Activated T-cell treated with anti-CD3 and anti-CD28 coated beads, Interleukin-2, amount 50 U/mL, for 72 hours (primary cell): ENCODE data around the gene MMP24. TPM values are rescaled to one million over a fixed set of nuclear protein-coding genes. Genes with fewer than 3 reads are reported as not detected.

Source experiments
- ATAC-seq, 2 donors: fragments of 150-1000 bp; cut with Tn5 transposase; replicated peaks in 1 of 2; 2 replicates each; pipeline ENCODE4 v1.10.0; 2021; ENCODE audit warnings: moderate library complexity in 2 of 2, mild to moderate bottlenecking in 1 of 2
- DNase-seq, 2 donors: peaks; one replicate each; pipeline ENCODE4 v3.0.0; 2021 to 2022; ENCODE audit warnings: mixed read lengths in 1 of 2
- H3K27ac Mint-ChIP-seq: one replicate; pipeline ENCODE4 v1.8.0; 2022; ENCODE audit warnings: mild to moderate bottlenecking, moderate library complexity, mixed read lengths
- H3K27me3 Mint-ChIP-seq: one replicate; pipeline ENCODE4 v1.8.0; 2022; ENCODE audit warnings: low read depth, mixed read lengths
- H3K36me3 Mint-ChIP-seq, 2 donors: one replicate each; pipeline ENCODE4 v1.8.0; 2022; ENCODE audit warnings: mixed read lengths in 2 of 2, mild to moderate bottlenecking in 1 of 2; ENCODE audit not compliant: insufficient read depth in 2 of 2
- H3K4me1 Mint-ChIP-seq: one replicate; pipeline ENCODE4 v1.8.0; 2022; ENCODE audit warnings: low read depth, mixed read lengths
- H3K4me3 Mint-ChIP-seq, 2 donors: one replicate each; pipeline ENCODE4 v1.8.0; 2022; ENCODE audit warnings: mild to moderate bottlenecking in 2 of 2, mixed read lengths in 2 of 2, moderate library complexity in 2 of 2
- H3K9me3 Mint-ChIP-seq, 2 donors: one replicate each; pipeline ENCODE4 v1.8.0; 2022; ENCODE audit warnings: mixed read lengths in 2 of 2
- total RNA-seq, 2 donors: library from RNA; stranded (reverse); gene quantifications; one replicate each; pipeline ENCODE4 v1.2.3, GENCODE V29; 2022

The MMP24 gene
- total RNA-seq, 2 donors from 2014 or later: not detected

- Mint-ChIP-seq H3K36me3 (peaks cover 0 to 2% of the 10 kb centered on the region in 2 donors), H3K27ac (no peak overlapping the region), H3K27me3 (peaks cover 19% of the 10 kb centered on the region), H3K4me3 (no peak overlapping the region), H3K4me1 (no peaks in the 10 kb centered on the region), H3K9me3 (no peaks in the 10 kb centered on the region)
- ATAC-seq (no peak), DNase-seq (no peak)
Observed at GRCh38 chr20:35232575-35232974, 6.1 kb downstream of the MMP24 start.

GRCh38 chr20:35235881-35236280 lies 9.4 kb downstream of the MMP24 start:
- DNase-seq (no peak), ATAC-seq (no peak)
- Mint-ChIP-seq H3K27ac (no peak overlapping the region), H3K9me3 (no peaks in the 10 kb centered on the region), H3K4me1 (no peaks in the 10 kb centered on the region), H3K36me3 (peaks cover 0 to 2% of the 10 kb centered on the region in 2 donors), H3K27me3 (no peaks in the 10 kb centered on the region), H3K4me3 (no peak overlapping the region)

- no peaks in the 10 kb centered on the region for H3K4me1 Mint-ChIP-seq
- DNase-seq: no peak
- no peaks in the 10 kb centered on the region for H3K9me3 Mint-ChIP-seq
- H3K27me3 Mint-ChIP-seq: no peaks in the 10 kb centered on the region
- H3K27ac Mint-ChIP-seq: no peak overlapping the region
- H3K4me3 Mint-ChIP-seq: no peak overlapping the region
- H3K36me3 Mint-ChIP-seq: peaks cover 0 to 2% of the 10 kb centered on the region in 2 donors
- ATAC-seq: no peak
Observed at GRCh38 chr20:35237486-35237885, 11.0 kb downstream of the MMP24 start.

- Mint-ChIP-seq H3K4me1 (no peaks in the 10 kb centered on the region), H3K36me3 (peaks cover 0 to 2% of the 10 kb centered on the region in 2 donors), H3K4me3 (no peak overlapping the region), H3K27ac (no peak overlapping the region), H3K27me3 (no peaks in the 10 kb centered on the region), H3K9me3 (no peaks in the 10 kb centered on the region)
- no peak for ATAC-seq
- DNase-seq: no peak
Observed at GRCh38 chr20:35238170-35238569, 11.7 kb downstream of the MMP24 start.

- no peaks in the 10 kb centered on the region for H3K9me3 Mint-ChIP-seq
- DNase-seq (no peak), ATAC-seq (no peak)
- H3K36me3 Mint-ChIP-seq: peaks cover 0 to 2% of the 10 kb centered on the region in 2 donors
- H3K4me1 Mint-ChIP-seq: no peaks in the 10 kb centered on the region
- no peak overlapping the region for H3K4me3 Mint-ChIP-seq
- no peak overlapping the region for H3K27ac Mint-ChIP-seq
- no peaks in the 10 kb centered on the region for H3K27me3 Mint-ChIP-seq
Observed at GRCh38 chr20:35238735-35239134, 12.2 kb downstream of the MMP24 start.

- H3K36me3 Mint-ChIP-seq: peaks cover 0 to 2% of the 10 kb centered on the region in 2 donors
- no peak for DNase-seq
- H3K4me3 Mint-ChIP-seq: no peak overlapping the region
- H3K27me3 Mint-ChIP-seq: no peaks in the 10 kb centered on the region
- H3K4me1 Mint-ChIP-seq: no peaks in the 10 kb centered on the region
- H3K9me3 Mint-ChIP-seq: no peaks in the 10 kb centered on the region
- no peak for ATAC-seq
- no peak overlapping the region for H3K27ac Mint-ChIP-seq
Observed at GRCh38 chr20:35240083-35240810, 13.8 kb downstream of the MMP24 start.

GRCh38 chr20:35240811-35241293 lies 14.4 kb downstream of the MMP24 start:
- H3K4me1 Mint-ChIP-seq: no peaks in the 10 kb centered on the region
- DNase-seq (no peak), ATAC-seq (no peak)
- H3K9me3 Mint-ChIP-seq: no peaks in the 10 kb centered on the region
- peaks cover 0 to 2% of the 10 kb centered on the region in 2 donors for H3K36me3 Mint-ChIP-seq
- no peaks in the 10 kb centered on the region for H3K27me3 Mint-ChIP-seq
- no peak overlapping the region for H3K27ac Mint-ChIP-seq
- no peak overlapping the region for H3K4me3 Mint-ChIP-seq

GRCh38 chr20:35243317-35243716 lies 16.8 kb downstream of the MMP24 start:
- no peaks in the 10 kb centered on the region for H3K9me3 Mint-ChIP-seq
- no peak for ATAC-seq
- no peak for DNase-seq
- H3K36me3 Mint-ChIP-seq: no peaks in the 10 kb centered on the region
- H3K27ac Mint-ChIP-seq: no peak overlapping the region
- H3K27me3 Mint-ChIP-seq: no peaks in the 10 kb centered on the region
- no peaks in the 10 kb centered on the region for H3K4me1 Mint-ChIP-seq
- no peak overlapping the region for H3K4me3 Mint-ChIP-seq

GRCh38 chr20:35243986-35244385 lies 17.5 kb downstream of the MMP24 start:
- no peaks in the 10 kb centered on the region for H3K27me3 Mint-ChIP-seq
- DNase-seq (no peak), ATAC-seq (no peak)
- no peak overlapping the region for H3K4me3 Mint-ChIP-seq
- H3K27ac Mint-ChIP-seq: no peak overlapping the region
- H3K36me3 Mint-ChIP-seq: no peaks in the 10 kb centered on the region
- H3K9me3 Mint-ChIP-seq: no peaks in the 10 kb centered on the region
- H3K4me1 Mint-ChIP-seq: no peaks in the 10 kb centered on the region

- DNase-seq: no peak
- H3K4me1 Mint-ChIP-seq: peaks cover 9% of the 10 kb centered on the region
- no peak for ATAC-seq
- no peaks in the 10 kb centered on the region for H3K27me3 Mint-ChIP-seq
- H3K36me3 Mint-ChIP-seq: no peaks in the 10 kb centered on the region
- no peak overlapping the region for H3K27ac Mint-ChIP-seq
- H3K4me3 Mint-ChIP-seq: no peak overlapping the region
- no peaks in the 10 kb centered on the region for H3K9me3 Mint-ChIP-seq
Observed at GRCh38 chr20:35246723-35247122, 20.2 kb downstream of the MMP24 start.

GRCh38 chr20:35248641-35249475 lies 22.4 kb downstream of the MMP24 start:
- Mint-ChIP-seq H3K27ac (no peak overlapping the region), H3K4me1 (peaks cover 18% of the 10 kb centered on the region), H3K4me3 (no peak overlapping the region), H3K27me3 (no peaks in the 10 kb centered on the region), H3K9me3 (no peaks in the 10 kb centered on the region), H3K36me3 (no peaks in the 10 kb centered on the region)
- no peak for ATAC-seq
- DNase-seq: no peak

- no peaks in the 10 kb centered on the region for H3K9me3 Mint-ChIP-seq
- H3K4me3 Mint-ChIP-seq: no peak overlapping the region
- peak overlapping the region; percentile 24 for H3K27ac Mint-ChIP-seq
- DNase-seq: no peak
- H3K4me1 Mint-ChIP-seq: peaks cover 18% of the 10 kb centered on the region
- ATAC-seq: no peak
- no peaks in the 10 kb centered on the region for H3K36me3 Mint-ChIP-seq
- no peaks in the 10 kb centered on the region for H3K27me3 Mint-ChIP-seq
Observed at GRCh38 chr20:35251613-35251940, 25.1 kb downstream of the MMP24 start.

- ATAC-seq: peak; percentile 97
- Mint-ChIP-seq H3K36me3 (no peaks in the 10 kb centered on the region), H3K9me3 (no peaks in the 10 kb centered on the region), H3K4me3 (peak overlapping the region; percentile 25 to 64), H3K27ac (peak overlapping the region; percentile 24), H3K27me3 (no peaks in the 10 kb centered on the region), H3K4me1 (peaks cover 18% of the 10 kb centered on the region)
- DNase-seq: peak; percentile 50 to 51
Observed at GRCh38 chr20:35252037-35252461, 25.6 kb downstream of the MMP24 start.
